Measurements from ENCODE around the gene ZNF280B.
"Not testable (repeated sequence)": the region's sequence is repeated elsewhere in the genome, so short reads cannot be mapped to it uniquely, and the experiment has no call there.

The ZNF280B gene

GRCh38 chr22:22463855-22464540 lies 44.5 kb downstream of the ZNF280B start:
- peak; percentile 63 for DNase-seq (ENCODE audit: low read depth)

GRCh38 chr22:22462813-22463567 lies 45.6 kb downstream of the ZNF280B start:
- DNase-seq (ENCODE audit: low read depth), result peak; percentile 41

- no peak for DNase-seq (ENCODE audit: low read depth)
Measured at GRCh38 chr22:22461583-22461982, 47.0 kb downstream of the ZNF280B start.

- DNase-seq (ENCODE audit: low read depth), result no peak
Measured at GRCh38 chr22:22461111-22461510, 47.4 kb downstream of the ZNF280B start.

- peak; percentile 27 for DNase-seq (ENCODE audit: low read depth)
Measured at GRCh38 chr22:22460635-22461034, 47.9 kb downstream of the ZNF280B start.

GRCh38 chr22:22460060-22460459 lies 48.5 kb downstream of the ZNF280B start:
- DNase-seq (ENCODE audit: low read depth), result no peak

- DNase-seq (ENCODE audit: low read depth), result no peak
Measured at GRCh38 chr22:22458896-22459588, 49.5 kb downstream of the ZNF280B start.

- DNase-seq (ENCODE audit: low read depth), result no peak
Measured at GRCh38 chr22:22458387-22458786, 50.2 kb downstream of the ZNF280B start.

- no peak for DNase-seq (ENCODE audit: low read depth)
Measured at GRCh38 chr22:22454997-22455396, 53.5 kb downstream of the ZNF280B start.

- DNase-seq (ENCODE audit: low read depth), result no peak
Measured at GRCh38 chr22:22452996-22453686, 55.4 kb downstream of the ZNF280B start.

- no peak for DNase-seq (ENCODE audit: low read depth)
Measured at GRCh38 chr22:22452211-22452610, 56.3 kb downstream of the ZNF280B start.

- DNase-seq (ENCODE audit: low read depth), result no peak
Measured at GRCh38 chr22:22450343-22450839, 58.2 kb downstream of the ZNF280B start.

- DNase-seq (ENCODE audit: low read depth), result no peak
Measured at GRCh38 chr22:22449819-22450218, 58.7 kb downstream of the ZNF280B start.

- DNase-seq (ENCODE audit: low read depth), result no peak
Measured at GRCh38 chr22:22446517-22446916, 62.0 kb downstream of the ZNF280B start.

GRCh38 chr22:22444007-22444589 lies 64.4 kb downstream of the ZNF280B start:
- DNase-seq (ENCODE audit: low read depth), result not testable (repeated sequence)

- DNase-seq (ENCODE audit: low read depth), result no peak
Measured at GRCh38 chr22:22442928-22443709, 65.4 kb downstream of the ZNF280B start.

GRCh38 chr22:22441626-22442025 lies 66.9 kb downstream of the ZNF280B start:
- DNase-seq (ENCODE audit: low read depth), result not testable (repeated sequence)

- no peak for DNase-seq (ENCODE audit: low read depth)
Measured at GRCh38 chr22:22440188-22440587, 68.4 kb downstream of the ZNF280B start.

All from ELR (cell line).